HCT116 (cell line): ENCODE data around the gene MTHFR. TPM values are rescaled to one million over a fixed set of nuclear protein-coding genes. Genes with fewer than 3 reads are reported as not detected.

Experiments used
- ATAC-seq: fragments of 200-7000 bp; cut with Tn5 transposase; 2 replicates; pipeline ENCODE4 v1.9.1; 2020; ENCODE audit warnings: mild to moderate bottlenecking, moderate library complexity
- BruUV-seq: library from RNA; stranded (reverse); fragments of 400-500 nt; replicated peaks from 2 replicates; lab custom pipeline; 2021; lab: Mats Ljungman, UMichigan
- CTCF ChIA-PET: fragments of 300-600 bp; sonication (Branson Sonifier 250); formaldehyde crosslinking; loops from one replicate; lab custom pipeline; 2021; ENCODE audit warnings: antibody characterized with exemption; lab: Charles Lee
- POLR2A ChIA-PET: fragments of 300-600, 350-600 bp; sonication (Branson Sonifier 250); formaldehyde crosslinking; loops from one replicate; lab custom pipeline; 2021; ENCODE audit warnings: antibody characterized with exemption; lab: Charles Lee
- RAD21 ChIA-PET, 2 experiments: fragments of 300-600 bp; sonication (Branson Sonifier 250); formaldehyde crosslinking; loops; one replicate each; lab custom pipeline; 2023; ENCODE audit warnings: low total read pairs in 2 of 2; ENCODE audit not compliant: uncharacterized antibody in 2 of 2, unreplicated experiment in 2 of 2, low non-redundant PET in 1 of 2; lab: Charles Lee
- DNase-seq: peaks from one replicate; pipeline ENCODE4 v3.0.0-alpha.2; 2010; ENCODE audit warnings: low read depth, low spot score
- H2AFZ ChIP-seq: fragments of 200-600 bp; shearing (Covaris generic), sonication (generic); 2 replicates; pipeline ENCODE4 v1.6.1; 2017; ENCODE audit warnings: low read depth, mixed run types, mixed read lengths, antibody characterized with exemption, low read length; ENCODE audit not compliant: poor library complexity, severe bottlenecking
- H3K27ac ChIP-seq: 2 replicates; pipeline ENCODE4 v1.5.1; 2012; ENCODE audit warnings: low read depth, low read length
- H3K27me3 ChIP-seq: fragments of 200-600 bp; sonication (generic); 2 replicates; pipeline ENCODE4 v1.6.1; 2016; ENCODE audit warnings: mixed run types, low read length, mixed read lengths; ENCODE audit not compliant: insufficient read depth
- H3K36me3 ChIP-seq, 2 experiments: fragments of 200-500 bp in 1 of 2; fragments of 200-600 bp in 1 of 2; sonication (Bioruptor generic) in 1 of 2; sonication (generic) in 1 of 2; 2 replicates each; pipeline versions ENCODE4 v1.5.1 to v1.6.1; 2014 to 2016; ENCODE audit warnings: low read length in 2 of 2, inconsistent platforms in 1 of 2, mixed read lengths in 1 of 2, mixed run types in 1 of 2; ENCODE audit not compliant: insufficient read depth in 2 of 2, control insufficient read depth in 1 of 2
- H3K4me1 ChIP-seq, 2 experiments: fragments of 200-600 bp in 1 of 2; sonication (generic) in 1 of 2; 2 replicates each; pipeline versions ENCODE4 v1.5.1 to v1.6.1; 2012 to 2017; ENCODE audit warnings: low read length in 2 of 2, inconsistent platforms in 1 of 2, mild to moderate bottlenecking in 1 of 2, mixed read lengths in 1 of 2, mixed run types in 1 of 2, moderate library complexity in 1 of 2; ENCODE audit not compliant: insufficient read depth in 2 of 2, control insufficient read depth in 1 of 2
- H3K4me2 ChIP-seq: fragments of 200-600 bp; sonication (generic); 2 replicates; pipeline ENCODE4 v1.6.1; 2017; ENCODE audit warnings: mixed run types, low read length, mixed read lengths
- H3K4me3 ChIP-seq, 2 experiments: fragments of 200-600 bp in 1 of 2; sonication (generic) in 1 of 2; replicated peaks in 1 of 2; 2 replicates each; pipeline ENCODE4 v1.5.1; 2011 to 2016; ENCODE audit warnings: low read length in 2 of 2, control low read depth in 1 of 2, low read depth in 1 of 2, mild to moderate bottlenecking in 1 of 2, mixed read lengths in 1 of 2, mixed run types in 1 of 2
- H3K79me2 ChIP-seq: fragments of 200-600 bp; sonication (generic); 2 replicates; pipeline ENCODE4 v1.6.1; 2017; ENCODE audit warnings: mild to moderate bottlenecking, mixed run types, low read length, moderate library complexity, mixed read lengths; ENCODE audit not compliant: insufficient read depth
- H3K9ac ChIP-seq: fragments of 200-600 bp; sonication (generic); 2 replicates; pipeline ENCODE4 v1.6.1; 2016; ENCODE audit warnings: low read length, mixed read lengths
- H3K9me2 ChIP-seq: fragments of 200-600 bp; sonication (generic), shearing (Covaris generic); 2 replicates; pipeline ENCODE4 v1.6.1; 2017; ENCODE audit warnings: mixed run types, mild to moderate bottlenecking, moderate library complexity; ENCODE audit not compliant: insufficient read depth
- H3K9me3 ChIP-seq, 2 experiments: fragments of 200-500 bp in 1 of 2; fragments of 200-600 bp in 1 of 2; sonication (Bioruptor generic) in 1 of 2; sonication (generic) in 1 of 2; 2 replicates each; pipeline ENCODE4 v1.6.1; 2014 to 2017; ENCODE audit warnings: low read length in 2 of 2, mixed read lengths in 2 of 2, inconsistent platforms in 1 of 2, low read depth in 1 of 2, mild to moderate bottlenecking in 1 of 2, mixed run types in 1 of 2, moderate library complexity in 1 of 2; ENCODE audit not compliant: control insufficient read depth in 1 of 2, insufficient read depth in 1 of 2
- H4K20me1 ChIP-seq: fragments of 200-600 bp; sonication (generic), shearing (Covaris generic); 2 replicates; pipeline ENCODE4 v1.6.1; 2017; ENCODE audit warnings: mixed run types, mild to moderate bottlenecking, moderate library complexity; ENCODE audit not compliant: insufficient read depth
- CTCF ChIP-seq, 3 experiments: fragments of 200-600 bp in 1 of 3; sonication (generic) in 1 of 3; IDR thresholded peaks in 2 of 3; conservative IDR thresholded peaks in 1 of 3; 2 replicates each; pipeline ENCODE4 v1.5.1; 2012 to 2017; ENCODE audit warnings: low read depth in 2 of 3, low read length in 2 of 3, antibody characterized with exemption in 1 of 3, borderline replicate concordance in 1 of 3, control low read depth in 1 of 3, mild to moderate bottlenecking in 1 of 3, mixed read lengths in 1 of 3, mixed run types in 1 of 3, moderate library complexity in 1 of 3; ENCODE audit not compliant: insufficient read depth in 1 of 3
- EZH2 ChIP-seq: fragments of 200-600 bp; sonication (generic); IDR thresholded peaks from 2 replicates; pipeline ENCODE4 v1.6.1; 2017; ENCODE audit warnings: antibody characterized with exemption, mixed run types
- FOSL1 ChIP-seq: IDR thresholded peaks from 2 replicates; pipeline ENCODE4 v1.6.1; 2012; ENCODE audit warnings: low read depth
- POLR2A ChIP-seq: IDR thresholded peaks from 2 replicates; pipeline ENCODE4 v1.7.0; 2011; ENCODE audit warnings: borderline replicate concordance; ENCODE audit not compliant: insufficient read depth, insufficient read length; ENCODE audit errors: extremely low read depth
- RAD21 ChIP-seq: IDR thresholded peaks from 2 replicates; pipeline ENCODE4 v1.6.1; 2012; ENCODE audit warnings: low read depth, mild to moderate bottlenecking
- SRF ChIP-seq: IDR thresholded peaks from 2 replicates; pipeline ENCODE4 v1.6.1; 2012; ENCODE audit warnings: low read depth
- ZBTB33 ChIP-seq: IDR thresholded peaks from 2 replicates; pipeline ENCODE4 v1.6.1; 2011; ENCODE audit warnings: mild to moderate bottlenecking, low read length, moderate library complexity; ENCODE audit not compliant: insufficient replicate concordance; ENCODE audit errors: extremely low read depth
- ZFX ChIP-seq: fragments of 450-650 bp; IDR thresholded peaks from 2 replicates; pipeline ENCODE4 v1.6.1; 2017
- intact Hi-C: fragments of 100-400 bp; cut with micrococcal nuclease; formaldehyde crosslinking; loops from 2 replicates; pipeline ENCODE4 v1.10.0; 2022
- total RNA-seq: library from RNA; stranded (reverse); gene quantifications from one replicate; pipeline ENCODE4 v1.2.1, GENCODE V29; 2021; ENCODE audit not compliant: unreplicated experiment
- TF ChIP-seq, protein P1 (sequence below): IDR thresholded peaks from 2 replicates; pipeline ENCODE4 v1.6.1; 2012; ENCODE audit warnings: low read depth

MTHFR gene
- total RNA-seq, 1 experiment from 2014 or later = 20.9 TPM

- Histone ChIP-seq H3K9me2 (no peaks in the 10 kb centered on the region), H2AFZ (no peak overlapping the region), H3K9ac (no peak overlapping the region), H3K4me2 (no peak overlapping the region), H3K27me3 (peaks cover 9% of the 10 kb centered on the region; the same call in 1 of the 2 replicates), H3K27ac (no peak overlapping the region), H4K20me1 (no peaks in the 10 kb centered on the region), H3K36me3 (peaks cover 0 to 4% of the 10 kb centered on the region in 2 experiments; a peak in 1 of 4 replicates), H3K4me1 (0 out of 4 replicates have a peak, but pooled peaks cover 0 to 3% of the 10 kb centered on the region in 2 experiments), H3K79me2 (no peaks in the 10 kb centered on the region), H3K9me3 (no peaks in the 10 kb centered on the region), H3K4me3 (no peak overlapping the region)
- CTCF ChIA-PET = no interaction called here
- DNase-seq (no peak), ATAC-seq (no peak)
- POLR2A ChIA-PET = no interaction called here
- TF ChIP-seq CTCF (IDR thresholded peaks at IDR 0.05 in 2 of 3, conservative IDR thresholded peaks at IDR 0.05 in 1 of 3; ENCODE audit: borderline replicate concordance in 1 of 3, insufficient read depth in 1 of 3, low read depth in 2 of 3, low read length in 2 of 3) (no peak), EZH2 (no peak), SRF (no peak), FOSL1 (no peak), POLR2A (no peak), ZFX (no peak), RAD21 (no peak)
- intact Hi-C loops = no loop called here
- BruUV-seq = no TSS peak
- RAD21 ChIA-PET = no interaction called here
Measured at GRCh38 chr1:11848373-11848700, 42.6 kb upstream of the MTHFR start.

- no peak within 1 kb of the TSS for H3K4me3 ChIP-seq
- ATAC-seq (no peak), DNase-seq (no peak)
- ChIA-PET POLR2A (interaction anchor here (0.7 to 1.8 kb wide), 2 partner anchors 60 to 62 kb away, joined by 3 to 4 read pairs; no protein-coding TSS in a partner anchor), CTCF (no interaction called here), RAD21 (no interaction called here)
- 0 out of 4 replicates have a peak, but pooled peaks cover 0 to 3% of the 10 kb centered on the region in 2 experiments for H3K4me1 ChIP-seq
- H3K27me3 ChIP-seq = peaks cover 9% of the 10 kb centered on the region; the same call in 1 of the 2 replicates
- H3K9ac ChIP-seq = no peak within 1 kb of the TSS
- no TSS peak for BruUV-seq
- peaks cover 0 to 4% of the 10 kb centered on the region in 2 experiments; a peak in 1 of 4 replicates for H3K36me3 ChIP-seq
- H2AFZ ChIP-seq = no peak within 1 kb of the TSS
- no peaks in the 10 kb centered on the region for H4K20me1 ChIP-seq
- no peaks in the 10 kb centered on the region for H3K9me2 ChIP-seq
- no peaks in the 10 kb centered on the region for H3K79me2 ChIP-seq
- no peak within 1 kb of the TSS for H3K4me2 ChIP-seq
- no peaks in the 10 kb centered on the region for H3K9me3 ChIP-seq
- TF ChIP-seq SRF (no peak), ZBTB33 (no peak), EZH2 (no peak)
- TF ChIP-seq, protein P1, sequence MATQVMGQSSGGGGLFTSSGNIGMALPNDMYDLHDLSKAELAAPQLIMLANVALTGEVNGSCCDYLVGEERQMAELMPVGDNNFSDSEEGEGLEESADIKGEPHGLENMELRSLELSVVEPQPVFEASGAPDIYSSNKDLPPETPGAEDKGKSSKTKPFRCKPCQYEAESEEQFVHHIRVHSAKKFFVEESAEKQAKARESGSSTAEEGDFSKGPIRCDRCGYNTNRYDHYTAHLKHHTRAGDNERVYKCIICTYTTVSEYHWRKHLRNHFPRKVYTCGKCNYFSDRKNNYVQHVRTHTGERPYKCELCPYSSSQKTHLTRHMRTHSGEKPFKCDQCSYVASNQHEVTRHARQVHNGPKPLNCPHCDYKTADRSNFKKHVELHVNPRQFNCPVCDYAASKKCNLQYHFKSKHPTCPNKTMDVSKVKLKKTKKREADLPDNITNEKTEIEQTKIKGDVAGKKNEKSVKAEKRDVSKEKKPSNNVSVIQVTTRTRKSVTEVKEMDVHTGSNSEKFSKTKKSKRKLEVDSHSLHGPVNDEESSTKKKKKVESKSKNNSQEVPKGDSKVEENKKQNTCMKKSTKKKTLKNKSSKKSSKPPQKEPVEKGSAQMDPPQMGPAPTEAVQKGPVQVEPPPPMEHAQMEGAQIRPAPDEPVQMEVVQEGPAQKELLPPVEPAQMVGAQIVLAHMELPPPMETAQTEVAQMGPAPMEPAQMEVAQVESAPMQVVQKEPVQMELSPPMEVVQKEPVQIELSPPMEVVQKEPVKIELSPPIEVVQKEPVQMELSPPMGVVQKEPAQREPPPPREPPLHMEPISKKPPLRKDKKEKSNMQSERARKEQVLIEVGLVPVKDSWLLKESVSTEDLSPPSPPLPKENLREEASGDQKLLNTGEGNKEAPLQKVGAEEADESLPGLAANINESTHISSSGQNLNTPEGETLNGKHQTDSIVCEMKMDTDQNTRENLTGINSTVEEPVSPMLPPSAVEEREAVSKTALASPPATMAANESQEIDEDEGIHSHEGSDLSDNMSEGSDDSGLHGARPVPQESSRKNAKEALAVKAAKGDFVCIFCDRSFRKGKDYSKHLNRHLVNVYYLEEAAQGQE = no peak
- intact Hi-C loops = no loop called here
- no peak within 1 kb of the TSS for H3K27ac ChIP-seq
Measured at GRCh38 chr1:11847667-11848372, 42.1 kb upstream of the MTHFR start, which contains the start of gene NPPA. Gene NPPA, minus strand, starts transcription at chr1:11847783. Its CDS starts 99 bp downstream, at chr1:11847684.
